GM21576 (cell line): ENCODE measurements around the gene SEMA3C.
A peak's percentile ranks its signal among the peaks of the same experiment; 100 is the strongest.
"Not testable (repeated sequence)": the region's sequence is repeated elsewhere in the genome, so short reads cannot be mapped to it uniquely, and the experiment has no call there.

Experiments used
- ATAC-seq: cut with Tn5 transposase; IDR thresholded peaks from one replicate; pipeline ENCODE4 v1.9.1; 2021; ENCODE audit warnings: mild to moderate bottlenecking, moderate library complexity; ENCODE audit not compliant: unreplicated experiment

Gene SEMA3C

GRCh38 chr7:80929619-80930018, 10.8 kb upstream of the SEMA3C start:
- ATAC-seq: no peak

- not testable (repeated sequence) for ATAC-seq
These were observed 8.1 kb upstream of the SEMA3C start for GRCh38 chr7:80926955-80927354.

DNA sequence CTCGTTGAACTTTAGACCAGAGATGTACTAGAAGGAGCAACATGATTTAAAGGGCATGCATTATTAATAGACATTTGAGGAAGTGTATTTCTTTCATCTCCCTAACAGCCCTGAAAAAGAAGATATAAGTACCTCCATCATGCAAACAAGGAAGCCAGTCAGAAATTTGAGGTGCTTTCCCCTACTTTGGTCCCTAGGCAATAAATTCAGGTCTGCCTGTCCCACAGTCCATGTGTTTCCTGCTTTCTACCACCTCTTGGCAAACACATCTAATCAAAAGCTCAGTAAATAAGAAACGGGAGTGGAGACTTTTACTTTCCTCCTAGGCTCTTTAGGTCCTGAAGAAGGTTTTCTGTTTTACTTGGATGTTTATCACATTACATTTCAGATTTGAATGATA, 5.2 kb upstream of the SEMA3C start:
- no peak for ATAC-seq

DNA sequence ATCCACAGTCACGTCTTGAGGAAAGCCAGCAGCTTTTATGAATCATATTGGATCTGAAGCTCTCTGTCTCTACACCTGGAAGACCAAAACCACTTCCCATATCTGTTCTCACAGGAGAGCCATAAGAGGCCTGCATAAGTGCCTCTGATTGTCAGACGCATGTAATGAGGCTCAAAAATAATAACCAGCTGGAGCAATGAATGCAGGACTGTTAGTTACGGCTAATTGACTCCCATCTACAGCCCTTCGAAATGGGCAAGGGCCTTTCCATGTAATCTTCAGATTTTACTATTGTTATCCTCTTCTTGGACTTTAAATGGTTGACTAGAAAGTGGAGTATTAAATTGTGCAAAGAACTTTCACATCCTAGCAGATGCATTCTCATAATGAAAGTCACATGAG, 4.4 kb upstream of the SEMA3C start:
- no peak for ATAC-seq

DNA sequence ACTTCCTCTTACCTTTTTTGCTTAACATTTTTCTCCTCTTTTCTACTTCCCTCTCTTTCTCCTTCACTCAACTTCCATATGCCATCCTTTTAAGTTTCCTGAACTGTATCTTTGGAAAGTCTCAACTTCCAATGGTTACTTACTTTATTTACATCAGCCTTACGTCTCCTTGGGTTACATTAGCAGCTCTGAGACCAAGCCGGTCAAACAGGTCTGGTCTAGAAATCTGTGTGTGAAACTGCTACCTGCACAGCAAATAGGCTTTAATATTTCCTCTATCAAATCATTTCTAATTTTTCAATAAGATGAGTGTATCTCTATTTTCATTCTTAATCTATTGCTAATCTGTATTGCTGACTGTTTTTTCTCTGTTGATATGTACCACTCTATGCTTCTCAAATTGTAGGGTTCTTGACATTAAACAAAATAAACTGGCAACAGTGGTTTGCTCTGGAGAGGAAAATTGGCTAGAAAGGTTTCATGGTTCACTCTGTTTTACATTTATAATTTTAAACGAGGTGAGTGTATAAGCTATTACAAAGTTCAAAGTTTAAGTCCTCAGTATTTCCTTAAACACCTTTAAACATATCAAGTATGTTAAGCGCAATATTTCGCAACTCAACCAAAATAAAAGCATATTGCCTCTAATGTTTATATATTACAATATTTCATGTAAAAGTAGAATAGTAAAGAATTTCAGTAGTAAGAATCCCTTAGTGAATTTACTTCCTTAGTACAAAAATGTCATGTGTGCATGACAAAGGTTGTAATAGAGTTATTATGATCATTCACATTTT, 3.6 kb upstream of the SEMA3C start:
- no peak for ATAC-seq

- no peak for ATAC-seq
These were observed 2.3 kb upstream of the SEMA3C start for GRCh38 chr7:80921130-80921529.

- ATAC-seq: peak; percentile 59
These were observed 452 bp downstream of the SEMA3C start for GRCh38 chr7:80918399-80918798.

- no peak for ATAC-seq
These were observed 1.8 kb downstream of the SEMA3C start for GRCh38 chr7:80916770-80917741.

- no peak for ATAC-seq
These were observed 8.6 kb downstream of the SEMA3C start for GRCh38 chr7:80910228-80910627.

DNA sequence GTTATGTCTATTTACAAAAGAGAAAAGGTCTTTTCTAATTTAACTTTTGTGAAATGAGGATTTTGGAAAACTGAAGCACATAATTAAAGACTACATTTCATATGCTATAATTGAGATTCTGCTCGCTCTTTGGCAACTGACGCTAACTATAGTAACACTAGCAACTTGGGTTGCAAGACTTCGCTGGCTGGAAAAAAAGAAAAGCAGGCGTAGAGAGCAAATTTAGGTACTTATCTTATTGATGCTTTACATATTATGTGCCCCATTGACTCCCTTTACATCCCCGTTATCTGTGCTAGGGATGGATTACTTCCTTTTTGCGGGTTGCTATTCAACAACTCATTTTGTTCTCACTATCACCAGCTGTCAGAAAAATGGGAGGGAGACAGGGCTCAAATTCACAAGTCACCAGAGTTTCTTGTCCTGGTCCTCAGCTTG, 10.5 kb downstream of the SEMA3C start:
- ATAC-seq: no peak

- ATAC-seq: no peak
These were observed 11.2 kb downstream of the SEMA3C start for GRCh38 chr7:80907612-80908011.

- no peak for ATAC-seq
These were observed 11.7 kb downstream of the SEMA3C start for GRCh38 chr7:80907141-80907601.

DNA sequence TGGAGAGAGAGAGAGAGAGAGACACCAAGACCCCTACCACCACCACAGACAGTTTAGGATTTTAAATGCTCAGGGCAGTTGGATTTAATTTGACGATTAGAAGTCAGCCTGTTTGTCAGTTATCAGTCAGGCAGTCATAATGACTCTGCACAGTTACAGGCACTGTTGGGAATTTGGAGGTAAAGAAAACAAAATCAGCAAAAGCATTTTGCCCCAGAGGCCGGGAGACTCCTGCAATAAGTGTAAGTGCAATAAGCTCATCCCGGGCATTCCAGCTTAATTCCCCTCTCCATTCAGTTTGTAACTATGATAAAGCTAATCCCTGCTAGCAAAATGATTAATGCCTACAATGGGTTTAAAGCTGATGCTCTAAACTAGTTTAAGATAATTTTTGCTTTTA, 13.5 kb downstream of the SEMA3C start:
- ATAC-seq: no peak

- no peak for ATAC-seq
These were observed 16.0 kb downstream of the SEMA3C start for GRCh38 chr7:80902716-80903308.

GRCh38 chr7:80902019-80902418, 16.8 kb downstream of the SEMA3C start:
- ATAC-seq: no peak

DNA sequence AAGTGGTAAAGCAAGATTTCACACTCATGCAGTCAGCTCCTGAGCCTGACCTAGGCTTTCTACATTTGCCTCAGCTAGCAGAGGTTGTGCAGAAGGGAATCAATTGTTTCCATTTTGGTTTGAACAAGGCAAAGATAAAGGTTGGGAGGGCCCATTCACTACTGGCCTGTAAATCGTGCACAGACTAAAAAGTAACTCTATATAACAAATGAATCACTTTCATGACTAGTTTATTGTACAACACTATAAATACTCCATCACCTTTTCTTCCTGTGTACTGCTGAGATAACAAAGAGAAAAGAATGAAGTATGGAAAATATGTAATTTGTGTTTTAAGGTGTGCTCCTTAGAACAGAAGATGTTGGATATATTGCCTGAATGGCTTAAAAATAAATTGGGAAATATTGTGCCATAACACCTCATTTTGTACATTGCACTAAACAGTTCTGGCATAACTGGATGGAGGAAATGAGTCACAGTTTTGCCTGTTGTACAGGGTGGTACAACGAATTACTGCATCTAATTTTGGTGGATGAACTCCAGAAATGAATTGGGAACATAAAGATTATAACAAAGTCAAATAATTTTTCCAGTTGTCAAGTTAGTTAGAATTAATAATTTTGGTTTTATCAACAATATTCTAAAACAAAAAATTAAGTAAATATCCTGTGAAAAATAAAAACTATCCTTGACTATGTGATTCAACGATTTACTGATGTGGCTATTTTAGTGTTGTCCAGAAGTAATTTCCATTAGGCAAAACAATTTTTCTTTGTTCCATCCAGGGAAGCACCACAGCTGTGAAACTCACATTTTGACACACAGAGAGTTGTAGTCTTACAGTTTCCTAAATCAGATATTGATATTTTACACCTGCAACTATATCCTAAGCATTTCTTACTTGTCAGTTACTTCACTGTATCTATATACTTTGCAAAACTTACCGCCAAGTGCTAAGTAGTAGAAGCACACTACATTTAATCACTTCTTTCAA, 18.0 kb downstream of the SEMA3C start:
- ATAC-seq: no peak

DNA sequence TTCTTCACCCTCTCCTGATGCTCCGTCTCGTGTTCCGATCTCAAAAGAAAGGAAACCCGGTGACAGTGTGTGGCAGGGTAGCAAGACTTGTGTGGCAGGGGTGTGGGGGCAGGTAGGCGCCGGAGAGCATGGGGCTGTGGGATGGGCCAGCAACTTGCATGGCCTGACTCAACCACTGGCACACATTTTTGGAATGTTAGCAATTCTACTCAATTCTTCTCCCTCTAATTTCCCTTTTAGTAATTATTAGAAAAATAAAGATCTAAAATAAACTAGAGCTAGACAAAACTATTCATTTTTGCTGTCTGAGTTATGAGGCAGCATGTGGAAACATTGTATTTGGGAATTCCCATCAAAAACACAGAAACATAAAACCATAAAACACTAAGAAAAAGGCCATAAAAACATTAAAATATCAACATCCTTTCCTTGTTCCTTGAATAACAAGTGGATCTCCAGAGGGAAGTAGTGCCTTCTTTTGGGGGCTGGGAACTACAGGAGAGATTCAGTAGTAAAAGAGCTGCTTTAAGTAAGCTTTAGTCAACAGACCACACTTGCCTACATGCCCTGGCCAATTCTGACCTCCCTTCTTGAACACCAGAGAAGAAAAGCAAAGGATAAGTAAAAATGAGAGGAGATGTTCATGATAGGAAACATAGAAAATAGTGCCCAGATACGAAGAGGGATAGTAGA, 21.8 kb downstream of the SEMA3C start:
- ATAC-seq: no peak

DNA sequence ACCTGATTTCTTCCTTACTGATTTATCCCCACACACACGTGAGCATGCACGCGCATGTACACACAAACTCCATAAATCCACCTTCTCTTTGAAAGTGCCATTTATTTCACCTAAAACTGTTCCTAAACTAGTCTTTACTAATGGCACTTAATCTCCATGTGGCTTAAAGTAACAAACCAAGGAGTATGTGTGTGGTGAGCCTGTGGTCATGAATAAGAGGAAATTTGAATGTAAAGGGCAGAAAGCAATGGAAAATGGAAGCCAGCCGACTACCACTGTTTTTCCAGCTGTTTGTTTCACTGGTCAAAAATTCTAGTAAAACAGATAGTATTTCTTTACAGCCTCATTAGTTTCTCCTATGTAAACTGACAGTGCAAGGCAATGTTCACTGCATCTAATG, 23.8 kb downstream of the SEMA3C start:
- ATAC-seq: no peak

DNA sequence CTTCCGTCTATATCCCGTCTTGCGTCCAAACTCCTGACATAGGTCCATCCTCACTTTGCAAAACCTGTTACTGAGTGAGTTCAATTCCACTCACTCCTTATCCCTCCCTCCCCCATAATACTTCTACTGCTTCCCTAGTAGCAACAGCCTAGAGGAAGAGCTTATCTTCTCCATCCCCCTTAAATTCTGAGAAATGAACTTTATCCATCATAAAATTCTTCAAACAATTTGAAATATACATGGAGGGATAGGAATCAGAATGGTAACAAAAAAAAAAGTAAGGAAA, 27.6 kb downstream of the SEMA3C start:
- ATAC-seq: no peak
